H9 (cell line): ENCODE results near the gene ARHGEF10L. TPM values are rescaled to one million over a fixed set of nuclear protein-coding genes. Genes with fewer than 3 reads are reported as not detected.

ENCODE experiments used
- DNase-seq: peaks from one replicate; pipeline ENCODE4 v3.0.0-alpha.2; 2017
- H2AFZ ChIP-seq: one replicate; pipeline ENCODE4 v1.6.1; 2013; ENCODE audit warnings: mild to moderate bottlenecking, low read length, control low read depth, moderate library complexity
- H2AK5ac ChIP-seq: 2 replicates; pipeline ENCODE4 v1.6.1; 2013; ENCODE audit warnings: low read length, control low read depth, mixed read lengths; ENCODE audit not compliant: insufficient read length
- H2BK120ac ChIP-seq: one replicate; pipeline ENCODE4 v1.6.1; 2013; ENCODE audit warnings: low read depth, mild to moderate bottlenecking, low read length, control low read depth, inconsistent platforms; ENCODE audit not compliant: poor library complexity, severe bottlenecking
- H2BK12ac ChIP-seq: 2 replicates; pipeline ENCODE4 v1.6.1; 2013; ENCODE audit warnings: low read length, control low read depth, mixed read lengths, low read depth; ENCODE audit not compliant: insufficient read length
- H2BK15ac ChIP-seq: 2 replicates; pipeline ENCODE4 v1.6.1; 2013; ENCODE audit warnings: low read depth, low read length, control low read depth
- H2BK20ac ChIP-seq: one replicate; pipeline ENCODE4 v1.6.1; 2013; ENCODE audit warnings: low read depth, mild to moderate bottlenecking, low read length, control low read depth, inconsistent platforms; ENCODE audit not compliant: poor library complexity, severe bottlenecking
- H2BK5ac ChIP-seq: 2 replicates; pipeline ENCODE4 v1.6.1; 2013; ENCODE audit warnings: low read length, control low read depth, mixed read lengths; ENCODE audit not compliant: insufficient read length
- H3K14ac ChIP-seq: 2 replicates; pipeline ENCODE4 v1.6.1; 2013; ENCODE audit warnings: low read length, control low read depth; ENCODE audit not compliant: insufficient read depth
- H3K18ac ChIP-seq: 2 replicates; pipeline ENCODE4 v1.6.1; 2013; ENCODE audit warnings: low read depth, mild to moderate bottlenecking, mixed read lengths, low read length, control low read depth; ENCODE audit not compliant: insufficient read length
- H3K23ac ChIP-seq: 2 replicates; pipeline ENCODE4 v1.6.1; 2013; ENCODE audit warnings: low read length, control low read depth, mixed read lengths, low read depth; ENCODE audit not compliant: insufficient read length
- H3K23me2 ChIP-seq: 2 replicates; pipeline ENCODE4 v1.6.1; 2013; ENCODE audit warnings: low read depth, mild to moderate bottlenecking, mixed read lengths, low read length, control low read depth; ENCODE audit not compliant: insufficient read length, poor library complexity, severe bottlenecking
- H3K27ac ChIP-seq: 2 replicates; pipeline ENCODE4 v1.5.1; 2013; ENCODE audit warnings: low read length, control low read depth, mixed read lengths, low read depth; ENCODE audit not compliant: insufficient read length
- H3K27me3 ChIP-seq: 2 replicates; pipeline ENCODE4 v1.6.1; 2013; ENCODE audit warnings: low read length, control low read depth, inconsistent platforms; ENCODE audit not compliant: insufficient read depth
- H3K4ac ChIP-seq: 2 replicates; pipeline ENCODE4 v1.6.1; 2013; ENCODE audit warnings: low read depth, mild to moderate bottlenecking, control low read depth, inconsistent platforms, low read length, moderate library complexity
- H3K4me1 ChIP-seq: 2 replicates; pipeline ENCODE4 v1.6.1; 2013; ENCODE audit warnings: low read length, control low read depth, inconsistent platforms; ENCODE audit not compliant: insufficient read depth
- H3K4me2 ChIP-seq: 2 replicates; pipeline ENCODE4 v1.6.1; 2013; ENCODE audit warnings: low read length, control low read depth, mixed read lengths; ENCODE audit not compliant: insufficient read length, insufficient read depth
- H3K56ac ChIP-seq: 2 replicates; pipeline ENCODE4 v1.6.1; 2013; ENCODE audit warnings: low read depth, mild to moderate bottlenecking, mixed read lengths, low read length, control low read depth; ENCODE audit not compliant: insufficient read length
- H3K79me1 ChIP-seq: 2 replicates; pipeline ENCODE4 v1.6.1; 2013; ENCODE audit warnings: low read depth, mild to moderate bottlenecking, moderate library complexity, low read length, control low read depth, inconsistent platforms; ENCODE audit not compliant: insufficient read depth, poor library complexity, severe bottlenecking
- H3K79me2 ChIP-seq: 2 replicates; pipeline ENCODE4 v1.6.1; 2013; ENCODE audit warnings: low read length, control low read depth, inconsistent platforms; ENCODE audit not compliant: insufficient read depth
- H3K9ac ChIP-seq: 2 replicates; pipeline ENCODE4 v1.6.1; 2013; ENCODE audit warnings: low read length, control low read depth, mixed read lengths; ENCODE audit not compliant: insufficient read length; ENCODE audit errors: extremely low read depth
- H3K9me3 ChIP-seq: one replicate; pipeline ENCODE4 v1.6.1; 2013; ENCODE audit warnings: low read depth, low read length, inconsistent platforms; ENCODE audit not compliant: control insufficient read depth
- H3T11ph ChIP-seq: one replicate; pipeline ENCODE4 v1.6.1; 2013; ENCODE audit warnings: mild to moderate bottlenecking, low read length, control low read depth, inconsistent platforms
- H4K20me1 ChIP-seq: one replicate; pipeline ENCODE4 v1.6.1; 2013; ENCODE audit not compliant: control insufficient read depth, insufficient read length, insufficient read depth
- H4K5ac ChIP-seq: 2 replicates; pipeline ENCODE4 v1.6.1; 2013; ENCODE audit warnings: low read depth, mild to moderate bottlenecking, mixed read lengths, low read length, control low read depth; ENCODE audit not compliant: insufficient read length
- H4K8ac ChIP-seq: replicated peaks from 2 replicates; pipeline ENCODE4 v1.6.1; 2013; ENCODE audit warnings: low read length, control low read depth, mixed read lengths, low read depth; ENCODE audit not compliant: insufficient read length
- H4K91ac ChIP-seq: 2 replicates; pipeline ENCODE4 v1.6.1; 2013; ENCODE audit warnings: low read depth, mild to moderate bottlenecking, moderate library complexity, mixed read lengths, low read length, control low read depth; ENCODE audit not compliant: insufficient read length
- H3K27ac Mint-ChIP-seq, 3 experiments: 2 replicates in 2 of 3; 3 replicates in 1 of 3; pipeline ENCODE4 v1.8.0; 2020 to 2021; ENCODE audit warnings: mixed read lengths in 3 of 3, mild to moderate bottlenecking in 1 of 3, moderate library complexity in 1 of 3
- H3K27me3 Mint-ChIP-seq: 2 replicates; pipeline ENCODE4 v1.8.0; 2021; ENCODE audit warnings: low read depth, mild to moderate bottlenecking, moderate library complexity, mixed read lengths
- H3K36me3 Mint-ChIP-seq, 3 experiments: 2 replicates in 2 of 3; 3 replicates in 1 of 3; pipeline ENCODE4 v1.8.0; 2020 to 2021; ENCODE audit warnings: low read depth in 3 of 3, mixed read lengths in 3 of 3; ENCODE audit not compliant: insufficient read depth in 1 of 3
- H3K4me1 Mint-ChIP-seq, 2 experiments: 2 replicates each; pipeline ENCODE4 v1.8.0; 2020; ENCODE audit warnings: mixed read lengths in 2 of 2
- H3K4me3 Mint-ChIP-seq, 2 experiments: 2 replicates in 1 of 2; 3 replicates in 1 of 2; pipeline ENCODE4 v1.8.0; 2020 to 2021; ENCODE audit warnings: mild to moderate bottlenecking in 2 of 2, mixed read lengths in 2 of 2, moderate library complexity in 1 of 2
- H3K9me3 Mint-ChIP-seq, 2 experiments: 2 replicates in 1 of 2; 3 replicates in 1 of 2; pipeline ENCODE4 v1.8.0; 2020; ENCODE audit warnings: mild to moderate bottlenecking in 2 of 2, mixed read lengths in 2 of 2, moderate library complexity in 1 of 2
- CTCF ChIP-seq: fragments of 200-600 bp; sonication (generic); conservative IDR thresholded peaks from 3 replicates; pipeline ENCODE4 v1.8.0; 2021; ENCODE audit warnings: antibody characterized with exemption, mild to moderate bottlenecking
- WGBS: extraction: QIAGEN DNeasy Blood & Tissue Kit; methylation state at CpG from one replicate; pipeline ENCODE4 v1.1.7; 2013; ENCODE audit warnings: missing lambda C conversion rate, low lambda C conversion rate, mixed read lengths; ENCODE audit not compliant: insufficient read length; ENCODE audit errors: extremely low coverage; 5-methylcytosine and 5-hydroxymethylcytosine counted together
- total RNA-seq: library from RNA; stranded (reverse); gene quantifications from 2 replicates; pipeline ENCODE4 v1.2.1, GENCODE V29; 2021

Gene ARHGEF10L
- total RNA-seq, 1 experiment from 2014 or later, result 20.2 TPM

DNA sequence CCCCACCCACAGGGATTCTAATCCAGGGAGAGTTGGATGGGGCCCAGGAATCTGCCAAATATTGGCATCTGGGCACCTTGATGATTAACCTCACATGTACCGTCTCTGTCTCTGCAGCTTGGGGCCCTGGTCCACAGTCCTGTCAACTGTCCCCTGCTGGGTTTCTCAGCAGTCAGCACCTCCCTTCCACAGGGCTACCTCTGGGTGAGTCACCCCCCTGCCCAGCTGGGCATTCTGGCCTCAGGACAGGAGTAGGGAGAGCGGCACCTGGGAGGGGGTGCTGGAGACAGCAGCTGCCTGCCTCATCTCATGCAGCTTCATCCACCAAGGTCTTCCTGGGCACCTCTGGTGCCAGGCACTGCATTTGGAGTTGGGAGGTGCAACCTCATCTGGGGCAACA is 115.0 kb downstream of the ARHGEF10L start:
- no peak overlapping the region for H2BK20ac ChIP-seq
- no peak for TF ChIP-seq CTCF
- H2AFZ ChIP-seq, result no peak overlapping the region
- no peak overlapping the region for H3K23ac ChIP-seq
- H3K79me1 ChIP-seq, result no peaks in the 10 kb centered on the region
- Mint-ChIP-seq H3K4me3 (no peak overlapping the region), H3K4me1 (peaks cover 0 to 5% of the 10 kb centered on the region in 2 experiments; a peak in 2 of 4 replicates), H3K27ac (no peak overlapping the region), H3K9me3 (no peaks in the 10 kb centered on the region; a peak in 1 of 5 replicates), H3K36me3 (peaks cover 12 to 49% (median 29%) of the 10 kb centered on the region in 3 experiments), H3K27me3 (no peaks in the 10 kb centered on the region)
- H2BK5ac ChIP-seq, result no peak overlapping the region
- no peaks in the 10 kb centered on the region for H4K20me1 ChIP-seq
- H3K56ac ChIP-seq, result no peak overlapping the region
- H2BK15ac ChIP-seq, result no peak overlapping the region
- no peaks in the 10 kb centered on the region for H3K79me2 ChIP-seq
- H2AK5ac ChIP-seq, result no peak overlapping the region
- H3K23me2 ChIP-seq, result no peaks in the 10 kb centered on the region
- H3K27ac ChIP-seq, result no peak overlapping the region
- H3K4me2 ChIP-seq, result no peak overlapping the region
- H3T11ph ChIP-seq, result no peak overlapping the region
- WGBS, result no CpG with 5 or more reads among the region's 2 CpGs
- no peak overlapping the region for H3K18ac ChIP-seq
- no peak overlapping the region for H2BK12ac ChIP-seq
- no peak overlapping the region for H4K5ac ChIP-seq
- DNase-seq, result no peak
- no peak overlapping the region for H4K8ac ChIP-seq
- H2BK120ac ChIP-seq, result no peak overlapping the region
- no peak overlapping the region for H3K4ac ChIP-seq
- no peaks in the 10 kb centered on the region for H3K9me3 ChIP-seq
- H4K91ac ChIP-seq, result no peak overlapping the region
- H3K27me3 ChIP-seq, result no peaks in the 10 kb centered on the region
- no peak overlapping the region for H3K14ac ChIP-seq
- no peak overlapping the region for H3K9ac ChIP-seq
- no peaks in the 10 kb centered on the region for H3K4me1 ChIP-seq
